Measurements from ENCODE around the gene POMGNT2.

GRCh38 chr3:43041517-43041916 lies 64.4 kb downstream of the POMGNT2 start:
- TF ChIP-seq CTCF (IDR thresholded peaks at IDR 0.05), result no peak
- no peak for TF ChIP-seq POLR2A (IDR thresholded peaks at IDR 0.05)

Measured in testis (tissue), 2 donors.